ENCODE measurements around the gene LAMC3. TPM values are rescaled to one million over a fixed set of nuclear protein-coding genes. Genes with fewer than 3 reads are reported as not detected.
A peak's percentile ranks its signal among the peaks of the same experiment; 100 is the strongest.

LAMC3 gene
- total and polyA plus RNA-seq, 2 donors from 2014 or later: 13.4 to 13.8 TPM

DNA sequence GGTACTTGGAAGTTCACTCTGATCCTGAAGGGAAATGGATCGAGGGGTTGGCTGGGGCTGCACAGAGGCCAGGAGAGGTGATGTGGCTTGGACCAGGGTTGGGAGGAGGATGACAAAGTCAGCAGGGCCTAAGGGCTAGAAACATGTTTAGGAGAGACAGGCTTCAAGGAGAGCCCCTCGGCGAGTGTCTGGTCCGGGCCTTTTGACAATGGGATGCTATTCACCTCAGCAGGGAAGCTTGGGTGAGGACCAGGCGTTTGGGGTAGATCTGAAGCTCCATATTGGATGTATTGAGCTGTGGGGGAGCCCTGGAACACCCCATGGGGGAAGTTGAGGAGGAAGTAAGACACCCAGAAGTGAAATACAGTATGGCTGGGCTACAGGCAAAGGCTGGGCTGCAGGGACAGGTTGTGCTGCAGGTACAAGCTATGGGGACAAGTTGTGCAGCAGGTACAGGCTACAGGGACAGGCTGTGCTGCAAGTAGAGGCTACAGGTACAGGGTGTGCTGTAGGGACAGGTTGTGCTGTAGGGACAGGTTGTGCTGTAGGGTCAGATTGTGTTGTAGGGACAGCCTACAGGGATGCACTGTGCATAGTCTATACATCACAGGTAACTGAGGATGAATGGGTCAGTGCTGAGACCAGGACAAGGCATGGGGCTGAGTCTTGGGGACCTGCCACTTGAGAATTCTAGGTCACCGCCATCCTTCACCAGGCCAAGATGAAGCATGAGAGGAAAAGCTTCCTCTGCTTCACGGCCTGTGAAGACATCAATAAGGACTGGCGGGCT is 47.3 kb upstream of the LAMC3 start:
- Histone ChIP-seq H3K9ac (ENCODE audit: low read length in 3 of 3) (no peak overlapping the region), H3K4me1 (ENCODE audit: control insufficient read depth in 2 of 3, insufficient read depth in 2 of 3, low read depth in 1 of 3, low read length in 3 of 3) (no peaks in the 10 kb centered on the region), H3K27ac (ENCODE audit: low read depth in 2 of 2, low read length in 2 of 2) (no peak overlapping the region), H3K4me3 (ENCODE audit: low read length in 3 of 3) (no peak overlapping the region), H3K9me3 (ENCODE audit: control insufficient read depth in 2 of 3, insufficient read depth in 1 of 3, low read length in 3 of 3) (no peaks in the 10 kb centered on the region), H3K36me3 (ENCODE audit: control insufficient read depth in 2 of 3, insufficient read depth in 3 of 3, low read length in 3 of 3) (no peaks in the 10 kb centered on the region), H3K27me3 (ENCODE audit: control insufficient read depth, insufficient read depth, low read length) (no peaks in the 10 kb centered on the region)
- no peak for DNase-seq
- no peak for FAIRE-seq
- intact Hi-C loops (cut with DNase I): no loop called here
- TF ChIP-seq, protein P1, sequence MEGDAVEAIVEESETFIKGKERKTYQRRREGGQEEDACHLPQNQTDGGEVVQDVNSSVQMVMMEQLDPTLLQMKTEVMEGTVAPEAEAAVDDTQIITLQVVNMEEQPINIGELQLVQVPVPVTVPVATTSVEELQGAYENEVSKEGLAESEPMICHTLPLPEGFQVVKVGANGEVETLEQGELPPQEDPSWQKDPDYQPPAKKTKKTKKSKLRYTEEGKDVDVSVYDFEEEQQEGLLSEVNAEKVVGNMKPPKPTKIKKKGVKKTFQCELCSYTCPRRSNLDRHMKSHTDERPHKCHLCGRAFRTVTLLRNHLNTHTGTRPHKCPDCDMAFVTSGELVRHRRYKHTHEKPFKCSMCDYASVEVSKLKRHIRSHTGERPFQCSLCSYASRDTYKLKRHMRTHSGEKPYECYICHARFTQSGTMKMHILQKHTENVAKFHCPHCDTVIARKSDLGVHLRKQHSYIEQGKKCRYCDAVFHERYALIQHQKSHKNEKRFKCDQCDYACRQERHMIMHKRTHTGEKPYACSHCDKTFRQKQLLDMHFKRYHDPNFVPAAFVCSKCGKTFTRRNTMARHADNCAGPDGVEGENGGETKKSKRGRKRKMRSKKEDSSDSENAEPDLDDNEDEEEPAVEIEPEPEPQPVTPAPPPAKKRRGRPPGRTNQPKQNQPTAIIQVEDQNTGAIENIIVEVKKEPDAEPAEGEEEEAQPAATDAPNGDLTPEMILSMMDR (IDR thresholded peaks at IDR 0.05; ENCODE audit: borderline replicate concordance, extremely low read depth, insufficient read depth): no peak

DNA sequence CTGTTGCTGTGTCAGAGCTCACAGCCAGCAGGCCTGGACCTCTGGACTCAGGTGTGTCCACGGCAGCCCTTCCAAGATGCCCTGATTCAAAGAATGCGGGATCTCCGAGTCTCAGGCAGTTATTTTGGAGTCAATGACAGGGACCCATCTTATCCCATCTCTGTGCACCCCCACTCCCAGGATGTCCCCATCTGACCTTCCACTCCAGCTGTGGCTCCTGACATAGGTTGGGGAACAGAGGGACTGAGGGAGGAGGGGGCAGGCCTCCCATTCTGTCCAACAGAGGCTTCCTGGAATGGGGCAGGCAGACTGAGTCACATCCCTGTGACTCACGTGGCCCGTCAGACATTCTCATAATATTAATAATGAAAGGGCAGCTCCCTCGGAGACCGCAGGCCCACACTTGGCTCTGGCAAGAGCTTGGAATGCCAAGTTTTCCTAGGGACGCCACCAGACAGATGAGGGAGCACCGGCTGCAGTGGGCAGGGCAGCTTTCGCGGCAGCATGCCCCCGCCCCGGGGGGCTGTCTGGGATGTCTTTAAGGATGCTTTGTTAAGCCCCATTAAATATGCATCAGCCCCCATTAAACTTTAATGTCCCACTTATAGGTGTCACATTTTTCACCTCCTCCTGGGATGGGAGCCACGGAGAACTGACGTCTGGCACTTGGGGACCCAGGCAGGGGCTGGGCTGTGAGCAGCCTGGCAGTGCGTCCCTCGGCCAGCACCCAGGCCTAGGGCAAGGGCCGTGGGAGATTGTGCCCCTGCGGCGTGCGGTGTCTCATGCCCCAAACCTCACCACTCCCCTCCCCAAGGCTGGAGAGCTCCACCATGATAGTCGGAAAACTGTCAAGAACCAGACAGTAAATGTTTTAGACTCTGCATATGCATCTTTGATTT is 46.3 kb upstream of the LAMC3 start:
- DNase-seq (peak in 1 of 5 donors; percentile 83), FAIRE-seq (no peak)
- no peaks in the 10 kb centered on the region for H3K27me3 ChIP-seq (ENCODE audit: control insufficient read depth, insufficient read depth, low read length)
- no peak overlapping the region for H3K27ac ChIP-seq (ENCODE audit: low read depth in 2 of 2, low read length in 2 of 2)
- H3K4me1 ChIP-seq (ENCODE audit: control insufficient read depth in 2 of 3, insufficient read depth in 2 of 3, low read depth in 1 of 3, low read length in 3 of 3): no peaks in the 10 kb centered on the region
- H3K36me3 ChIP-seq (ENCODE audit: control insufficient read depth in 2 of 3, insufficient read depth in 3 of 3, low read length in 3 of 3): no peaks in the 10 kb centered on the region
- H3K9me3 ChIP-seq (ENCODE audit: control insufficient read depth in 2 of 3, insufficient read depth in 1 of 3, low read length in 3 of 3): no peaks in the 10 kb centered on the region
- intact Hi-C loops (cut with DNase I): no loop called here
- no peak overlapping the region for H3K4me3 ChIP-seq (ENCODE audit: low read length in 3 of 3)
- H3K9ac ChIP-seq (ENCODE audit: low read length in 3 of 3): no peak overlapping the region
- TF ChIP-seq, protein P1 (IDR thresholded peaks at IDR 0.05; ENCODE audit: borderline replicate concordance, extremely low read depth, insufficient read depth): no peak

DNA sequence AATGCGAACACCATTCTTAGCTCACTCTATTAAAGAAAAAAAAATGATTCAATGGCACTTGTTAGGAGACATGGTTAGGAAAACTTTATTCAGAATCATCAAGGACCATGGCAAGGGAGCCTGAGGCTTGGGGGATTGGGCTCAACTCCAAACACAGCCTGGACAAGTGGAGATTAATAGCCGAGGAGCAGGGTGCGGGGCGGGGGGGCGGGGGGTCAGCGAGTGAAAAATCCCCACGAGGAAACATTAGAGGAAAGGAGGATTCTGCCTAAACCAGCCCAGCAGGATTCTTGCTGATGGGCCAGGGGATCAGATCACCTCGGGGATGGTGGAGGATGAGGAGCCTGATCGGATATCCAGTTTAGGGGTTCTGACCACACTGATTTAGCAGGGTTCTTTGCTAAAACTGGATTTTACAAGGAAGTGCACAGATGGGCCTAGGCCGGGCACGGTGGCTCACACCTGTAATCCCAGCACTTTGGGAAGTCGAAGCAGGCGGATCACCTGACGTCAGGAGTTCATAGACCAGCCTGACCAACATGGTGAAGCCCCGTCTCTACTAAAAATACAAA is 45.6 kb upstream of the LAMC3 start:
- no peaks in the 10 kb centered on the region for H3K27me3 ChIP-seq (ENCODE audit: control insufficient read depth, insufficient read depth, low read length)
- H3K9ac ChIP-seq (ENCODE audit: low read length in 3 of 3): no peak overlapping the region
- no peaks in the 10 kb centered on the region for H3K36me3 ChIP-seq (ENCODE audit: control insufficient read depth in 2 of 3, insufficient read depth in 3 of 3, low read length in 3 of 3)
- intact Hi-C loops (cut with DNase I): no loop called here
- H3K4me3 ChIP-seq (ENCODE audit: low read length in 3 of 3): no peak overlapping the region
- H3K27ac ChIP-seq (ENCODE audit: low read depth in 2 of 2, low read length in 2 of 2): no peak overlapping the region
- FAIRE-seq (no peak), DNase-seq (no peak)
- TF ChIP-seq, protein P1 (IDR thresholded peaks at IDR 0.05; ENCODE audit: borderline replicate concordance, extremely low read depth, insufficient read depth): no peak
- no peaks in the 10 kb centered on the region for H3K4me1 ChIP-seq (ENCODE audit: control insufficient read depth in 2 of 3, insufficient read depth in 2 of 3, low read depth in 1 of 3, low read length in 3 of 3)
- no peaks in the 10 kb centered on the region for H3K9me3 ChIP-seq (ENCODE audit: control insufficient read depth in 2 of 3, insufficient read depth in 1 of 3, low read length in 3 of 3)

Data from kidney (tissue), 14 donors.